H1 (cell line): ENCODE measurements around the gene TAT. TPM values are rescaled to one million over a fixed set of nuclear protein-coding genes. Genes with fewer than 3 reads are reported as not detected.

Source experiments
- CTCF ChIA-PET: fragments of 300-600 bp; sonication (Branson Sonifier 250); formaldehyde crosslinking; loops from one replicate; lab custom pipeline; 2021; ENCODE audit not compliant: partially characterized antibody; lab: Charles Lee
- POLR2A ChIA-PET: fragments of 300-600 bp; sonication (Branson Sonifier 250); formaldehyde crosslinking; loops from one replicate; lab custom pipeline; 2021; ENCODE audit warnings: inconsistent platforms; ENCODE audit not compliant: partially characterized antibody; lab: Charles Lee
- DNase-seq, 2 experiments: peaks; one replicate each; pipeline versions ENCODE4 v3.0.0 to v3.0.0-alpha.2; 2010 to 2022; ENCODE audit warnings: low spot score in 2 of 2, low read depth in 1 of 2, mixed read lengths in 1 of 2
- FAIRE-seq: peaks from 2 replicates; lab custom pipeline; 2011; peaks lifted over from hg19 to GRCh38; lab: Jason Lieb, UNC
- H2AFZ ChIP-seq: 2 replicates; pipeline ENCODE4 v1.8.1; 2012; ENCODE audit warnings: low read length, inconsistent platforms
- H2AK5ac ChIP-seq: 2 replicates; pipeline ENCODE4 v1.6.1; 2013; ENCODE audit warnings: low read depth, low read length
- H2BK120ac ChIP-seq: replicated peaks from 2 replicates; pipeline ENCODE3; 2013; ENCODE audit warnings: low read depth, low read length, inconsistent platforms
- H2BK12ac ChIP-seq: 2 replicates; pipeline ENCODE4 v1.6.1; 2013; ENCODE audit warnings: low read depth, low read length
- H2BK15ac ChIP-seq: 2 replicates; pipeline ENCODE4 v1.6.1; 2013; ENCODE audit warnings: low read length
- H2BK20ac ChIP-seq: 2 replicates; pipeline ENCODE4 v1.6.1; 2013; ENCODE audit warnings: low read length
- H2BK5ac ChIP-seq: 2 replicates; pipeline ENCODE4 v1.6.1; 2013; ENCODE audit warnings: low read depth, low read length
- H3K14ac ChIP-seq: 2 replicates; pipeline ENCODE4 v1.6.1; 2013; ENCODE audit warnings: inconsistent platforms; ENCODE audit not compliant: insufficient read length
- H3K18ac ChIP-seq: 2 replicates; pipeline ENCODE4 v1.6.1; 2013; ENCODE audit warnings: low read length; ENCODE audit errors: extremely low read depth
- H3K23ac ChIP-seq: 2 replicates; pipeline ENCODE4 v1.6.1; 2013; ENCODE audit warnings: inconsistent platforms; ENCODE audit not compliant: insufficient read length
- H3K23me2 ChIP-seq: 2 replicates; pipeline ENCODE4 v1.6.1; 2013; ENCODE audit warnings: low read depth, low read length
- H3K27ac ChIP-seq: 2 replicates; pipeline ENCODE4 v1.6.1; 2011; ENCODE audit warnings: low read depth, low read length, inconsistent platforms
- H3K27me3 ChIP-seq, 4 experiments: replicated peaks in 1 of 4; 1 replicate in 1 of 4; 2 replicates in 3 of 4; pipeline versions ENCODE4 v1.6.1 to v1.8.1; 2011 to 2013; ENCODE audit warnings: low read length in 3 of 4, mild to moderate bottlenecking in 3 of 4, inconsistent platforms in 2 of 4, mixed read lengths in 2 of 4, moderate library complexity in 1 of 4; ENCODE audit not compliant: control insufficient read depth in 3 of 4, insufficient read depth in 3 of 4; ENCODE audit errors: extremely low read depth in 1 of 4
- H3K36me3 ChIP-seq, 4 experiments: 2 replicates each; pipeline versions ENCODE4 v1.6.1 to v1.8.1; 2011 to 2013; ENCODE audit warnings: mild to moderate bottlenecking in 4 of 4, low read length in 3 of 4, moderate library complexity in 2 of 4, control low read depth in 1 of 4, inconsistent platforms in 1 of 4; ENCODE audit not compliant: insufficient read depth in 4 of 4, control insufficient read depth in 2 of 4
- H3K4ac ChIP-seq: replicated peaks from 2 replicates; pipeline ENCODE3; 2013; ENCODE audit warnings: low read length, low read depth, mixed read lengths, inconsistent platforms; ENCODE audit not compliant: insufficient read length
- H3K4me1 ChIP-seq, 4 experiments: replicated peaks in 1 of 4; 1 replicate in 1 of 4; 2 replicates in 3 of 4; pipeline versions ENCODE4 v1.6.1 to v1.8.1; 2011 to 2013; ENCODE audit warnings: low read length in 3 of 4, inconsistent platforms in 2 of 4, mixed read lengths in 1 of 4; ENCODE audit not compliant: insufficient read depth in 4 of 4, control insufficient read depth in 3 of 4
- H3K4me2 ChIP-seq, 2 experiments: 2 replicates each; pipeline versions ENCODE4 v1.6.1 to v1.8.1; 2011 to 2013; ENCODE audit warnings: low read depth in 2 of 2, low read length in 2 of 2, control low read depth in 1 of 2, inconsistent platforms in 1 of 2, mild to moderate bottlenecking in 1 of 2; ENCODE audit not compliant: insufficient read depth in 1 of 2
- H3K4me3 ChIP-seq, 4 experiments: fragments of 200-600, 300-600 bp in 1 of 4; sonication (generic), shearing (Covaris generic), sonication (Bioruptor Twin) in 1 of 4; 2 replicates each; pipeline versions ENCODE4 v1.5.1 to v1.8.1; 2011 to 2016; ENCODE audit warnings: low read length in 4 of 4, low read depth in 3 of 4, control low read depth in 2 of 4, inconsistent platforms in 2 of 4, mild to moderate bottlenecking in 2 of 4, mixed read lengths in 1 of 4, moderate library complexity in 1 of 4; ENCODE audit not compliant: insufficient read depth in 2 of 4; ENCODE audit errors: extremely low read depth in 1 of 4
- H3K56ac ChIP-seq: replicated peaks from 2 replicates; pipeline ENCODE3; 2013; ENCODE audit warnings: low read depth, mild to moderate bottlenecking, mixed read lengths, low read length, inconsistent platforms; ENCODE audit not compliant: insufficient read length
- H3K79me1 ChIP-seq: 2 replicates; pipeline ENCODE4 v1.6.1; 2013; ENCODE audit warnings: low read depth, low read length, control low read depth
- H3K79me2 ChIP-seq, 2 experiments: 2 replicates each; pipeline versions ENCODE4 v1.6.1 to v1.8.1; 2012 to 2013; ENCODE audit warnings: low read length in 2 of 2, mild to moderate bottlenecking in 2 of 2, inconsistent platforms in 1 of 2; ENCODE audit not compliant: insufficient read depth in 2 of 2, control insufficient read depth in 1 of 2
- H3K9ac ChIP-seq, 4 experiments: replicated peaks in 1 of 4; 1 replicate in 1 of 4; 2 replicates in 3 of 4; pipeline versions ENCODE4 v1.6.1 to v1.8.1; 2011 to 2013; ENCODE audit warnings: low read depth in 3 of 4, low read length in 3 of 4, control low read depth in 2 of 4, mild to moderate bottlenecking in 2 of 4, moderate library complexity in 2 of 4, inconsistent platforms in 1 of 4; ENCODE audit errors: extremely low read depth in 1 of 4
- H3K9me3 ChIP-seq, 2 experiments: 2 replicates each; pipeline versions ENCODE4 v1.6.1 to v1.8.1; 2012 to 2013; ENCODE audit warnings: mild to moderate bottlenecking in 2 of 2, moderate library complexity in 2 of 2, control low read depth in 1 of 2, inconsistent platforms in 1 of 2, low read depth in 1 of 2, low read length in 1 of 2, mixed read lengths in 1 of 2; ENCODE audit not compliant: insufficient read depth in 2 of 2
- H4K20me1 ChIP-seq, 2 experiments: replicated peaks in 1 of 2; 2 replicates each; pipeline versions ENCODE3 to v1.8.1; 2011 to 2013; ENCODE audit warnings: inconsistent platforms in 2 of 2, low read length in 2 of 2, mild to moderate bottlenecking in 1 of 2; ENCODE audit not compliant: insufficient read depth in 2 of 2, control insufficient read depth in 1 of 2
- H4K5ac ChIP-seq: 2 replicates; pipeline ENCODE4 v1.6.1; 2013; ENCODE audit warnings: low read length, low read depth, mixed read lengths, inconsistent platforms; ENCODE audit not compliant: insufficient read length
- H4K8ac ChIP-seq: 2 replicates; pipeline ENCODE4 v1.8.0; 2013; ENCODE audit warnings: mild to moderate bottlenecking, moderate library complexity, low read length, inconsistent platforms; ENCODE audit not compliant: insufficient read depth; ENCODE audit errors: extremely low read depth
- H4K91ac ChIP-seq: replicated peaks from 2 replicates; pipeline ENCODE3; 2013; ENCODE audit warnings: low read length, mixed read lengths, inconsistent platforms; ENCODE audit not compliant: insufficient read length
- CBX5 ChIP-seq: fragments of 300-800, 300-1000 bp; sonication (generic); IDR thresholded peaks from 2 replicates; pipeline ENCODE4 v1.7.1; 2016; ENCODE audit warnings: antibody characterized with exemption, low read length, low read depth
- E2F6 ChIP-seq: IDR thresholded peaks from 2 replicates; pipeline ENCODE4 v1.6.1; 2012; ENCODE audit warnings: inconsistent platforms
- SIN3A ChIP-seq, 2 experiments: IDR thresholded peaks in 1 of 2; conservative IDR thresholded peaks in 1 of 2; 2 replicates each; pipeline ENCODE4 v1.6.1; 2011 to 2012; ENCODE audit warnings: low read length in 2 of 2, improper control_type of control experiment in 1 of 2, low read depth in 1 of 2, mild to moderate bottlenecking in 1 of 2
- SP4 ChIP-seq: IDR thresholded peaks from 2 replicates; pipeline ENCODE4 v1.6.1; 2012; ENCODE audit warnings: low read length, inconsistent platforms
- ZNF274 ChIP-seq: IDR thresholded peaks from 2 replicates; pipeline ENCODE4 v1.7.0; 2012; ENCODE audit warnings: low read length, borderline replicate concordance; ENCODE audit errors: extremely low read depth
- WGBS, 2 experiments: shearing (Covaris generic) in 1 of 2; methylation state at CpG; one replicate each; pipeline versions ENCODE4 v1.1.6 to v1.1.7; 2013 to 2015; ENCODE audit warnings: low lambda C conversion rate in 2 of 2, mixed read lengths in 2 of 2, inconsistent platforms in 1 of 2, low coverage in 1 of 2, missing lambda C conversion rate in 1 of 2; ENCODE audit not compliant: insufficient replicate concordance in 2 of 2, insufficient coverage in 1 of 2, insufficient read length in 1 of 2; ENCODE audit errors: extremely low coverage in 1 of 2, missing lambda C conversion rate in 1 of 2; 5-methylcytosine and 5-hydroxymethylcytosine counted together
- polyA plus RNA-seq, 7 experiments: library from polyadenylated mRNA; depleted of rRNA in 3 of 7; stranded (reverse) in 5 of 7; unstranded in 2 of 7; fragments of >200 nt in 5 of 7; fragments of 200-250 nt in 2 of 7; gene quantifications; 1 replicate in 5 of 7; 2 replicates in 1 of 7; 4 replicates in 1 of 7; pipeline versions ENCODE4 v1.2.1 to v1.2.3, GENCODE V29; 2011 to 2013; ENCODE audit warnings: missing spikeins in 2 of 7, mixed read lengths in 2 of 7
- total RNA-seq: library from RNA; stranded (reverse); fragmentation: NEBNext Ultra II Directional; extraction: Animal tissue kit (Norgen Biotek cat#: 25700); gene quantifications from 2 replicates; pipeline ENCODE4 v1.2.1, GENCODE V29; 2021

The TAT gene
- total and polyA plus RNA-seq, 2 of the 8 experiments (the other 6 are each of a cell fraction or from before 2014, with no cell fraction given): 0.03 TPM; not detected in 1

- no peaks in the 10 kb centered on the region for H3K79me2 ChIP-seq
- no peak overlapping the region for H3K4me2 ChIP-seq
- POLR2A ChIA-PET: interaction anchor here (1.4 kb wide), 1 partner anchor 9 kb away, joined by 5 read pairs; no protein-coding TSS in a partner anchor
- H3K79me1 ChIP-seq: no peaks in the 10 kb centered on the region
- H4K91ac ChIP-seq: no peak overlapping the region
- no peak for TF ChIP-seq CBX5
- TF ChIP-seq E2F6: no peak
- TF ChIP-seq SIN3A (conservative IDR thresholded peaks at IDR 0.05 in 1 of 2, IDR thresholded peaks at IDR 0.05 in 1 of 2; ENCODE audit: low read depth in 1 of 2, low read length in 2 of 2): no peak
- TF ChIP-seq SP4: no peak
- no peak for TF ChIP-seq ZNF274
- TF ChIP-seq, all 59 proteins: peak for 0
- no peak overlapping the region for H3K27ac ChIP-seq
- H4K5ac ChIP-seq: no peak overlapping the region
- H3K23ac ChIP-seq: no peak overlapping the region
- no peak for FAIRE-seq
- no peak overlapping the region for H3K4ac ChIP-seq
- H2BK20ac ChIP-seq: 0 out of 2 replicates have a peak overlapping the region, but pooled peaks have one; percentile 72
- H3K23me2 ChIP-seq: no peaks in the 10 kb centered on the region
- no peak overlapping the region for H2BK15ac ChIP-seq
- H3K9ac ChIP-seq: 0 out of 7 replicates have a peak overlapping the region, but pooled peaks of 1 of the 4 experiments have one; percentile 11
- no peak overlapping the region for H3K18ac ChIP-seq
- CTCF ChIA-PET: interaction anchor here (0.8 to 3.0 kb wide), 3 partner anchors 19 to 80 kb away, joined by 3 to 9 read pairs (median 4); no protein-coding TSS in a partner anchor
- DNase-seq: no peak
- H2BK12ac ChIP-seq: no peak overlapping the region
- peaks cover 0 to 1% of the 10 kb centered on the region in 2 experiments for H4K20me1 ChIP-seq
- no peak overlapping the region for H2BK5ac ChIP-seq
- no peaks in the 10 kb centered on the region for H3K4me1 ChIP-seq
- no peaks in the 10 kb centered on the region for H3K27me3 ChIP-seq
- H3K56ac ChIP-seq: no peak overlapping the region
- H3K4me3 ChIP-seq: no peak overlapping the region
- no peak overlapping the region; the same call in 1 of the 2 replicates for H4K8ac ChIP-seq
- H3K36me3 ChIP-seq: no peaks in the 10 kb centered on the region
- H2AK5ac ChIP-seq: no peak overlapping the region
- WGBS, 2 experiments: 91% methylated on average over 4 of the region's 4 CpGs; no CpG with 5 or more reads in 1 of the 2 experiments
- no peak overlapping the region for H2BK120ac ChIP-seq
- no peaks in the 10 kb centered on the region for H3K9me3 ChIP-seq
- H2AFZ ChIP-seq: no peak overlapping the region
- no peak overlapping the region for H3K14ac ChIP-seq
Observed at GRCh38 chr16:71618429-71618828, 41.5 kb upstream of the TAT start.
